ENCODE measurements around the gene LNPEP. TPM values are rescaled to one million over a fixed set of nuclear protein-coding genes. Genes with fewer than 3 reads are reported as not detected.

LNPEP gene
- total RNA-seq, 1 experiment from 2014 or later = 85.5 TPM

DNA sequence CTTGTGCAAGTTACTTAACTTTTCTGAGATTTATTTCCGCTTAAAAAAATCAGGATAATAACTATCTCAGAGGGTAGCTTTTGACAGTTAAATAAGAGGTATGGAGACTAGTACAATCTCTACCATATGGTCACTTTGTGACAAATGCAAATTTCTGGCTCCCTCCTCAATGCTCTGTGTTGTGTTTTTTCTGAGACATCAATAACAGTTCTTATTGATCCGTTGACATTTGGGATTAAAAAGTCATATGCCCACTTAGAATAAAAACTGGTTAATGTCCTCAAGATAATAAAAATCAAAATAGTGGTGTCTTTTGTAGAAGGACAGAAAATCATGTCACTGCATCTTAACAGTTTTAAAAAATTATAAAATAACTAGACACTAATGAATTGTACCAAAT is 24.7 kb upstream of the LNPEP start:
- Mint-ChIP-seq H3K27ac (ENCODE audit: unreplicated experiment) (no peak overlapping the region), H3K4me3 (ENCODE audit: low read depth, unreplicated experiment) (no peak overlapping the region), H3K9me3 (ENCODE audit: low read depth, unreplicated experiment) (no peaks in the 10 kb centered on the region), H3K36me3 (ENCODE audit: insufficient read depth, unreplicated experiment) (no peaks in the 10 kb centered on the region), H3K27me3 (ENCODE audit: unreplicated experiment) (no peaks in the 10 kb centered on the region), H3K4me1 (ENCODE audit: low read depth, unreplicated experiment) (no peaks in the 10 kb centered on the region)
- no peak for DNase-seq
- intact Hi-C loops (cut with micrococcal nuclease; ENCODE audit: unreplicated experiment) = no loop called here
- TF ChIP-seq, protein P1, sequence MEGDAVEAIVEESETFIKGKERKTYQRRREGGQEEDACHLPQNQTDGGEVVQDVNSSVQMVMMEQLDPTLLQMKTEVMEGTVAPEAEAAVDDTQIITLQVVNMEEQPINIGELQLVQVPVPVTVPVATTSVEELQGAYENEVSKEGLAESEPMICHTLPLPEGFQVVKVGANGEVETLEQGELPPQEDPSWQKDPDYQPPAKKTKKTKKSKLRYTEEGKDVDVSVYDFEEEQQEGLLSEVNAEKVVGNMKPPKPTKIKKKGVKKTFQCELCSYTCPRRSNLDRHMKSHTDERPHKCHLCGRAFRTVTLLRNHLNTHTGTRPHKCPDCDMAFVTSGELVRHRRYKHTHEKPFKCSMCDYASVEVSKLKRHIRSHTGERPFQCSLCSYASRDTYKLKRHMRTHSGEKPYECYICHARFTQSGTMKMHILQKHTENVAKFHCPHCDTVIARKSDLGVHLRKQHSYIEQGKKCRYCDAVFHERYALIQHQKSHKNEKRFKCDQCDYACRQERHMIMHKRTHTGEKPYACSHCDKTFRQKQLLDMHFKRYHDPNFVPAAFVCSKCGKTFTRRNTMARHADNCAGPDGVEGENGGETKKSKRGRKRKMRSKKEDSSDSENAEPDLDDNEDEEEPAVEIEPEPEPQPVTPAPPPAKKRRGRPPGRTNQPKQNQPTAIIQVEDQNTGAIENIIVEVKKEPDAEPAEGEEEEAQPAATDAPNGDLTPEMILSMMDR (IDR thresholded peaks at IDR 0.05; ENCODE audit: unreplicated experiment) = no peak
- BruUV-seq (replicated peaks) = no TSS peak
- CTCF ChIA-PET = no interaction called here

DNA sequence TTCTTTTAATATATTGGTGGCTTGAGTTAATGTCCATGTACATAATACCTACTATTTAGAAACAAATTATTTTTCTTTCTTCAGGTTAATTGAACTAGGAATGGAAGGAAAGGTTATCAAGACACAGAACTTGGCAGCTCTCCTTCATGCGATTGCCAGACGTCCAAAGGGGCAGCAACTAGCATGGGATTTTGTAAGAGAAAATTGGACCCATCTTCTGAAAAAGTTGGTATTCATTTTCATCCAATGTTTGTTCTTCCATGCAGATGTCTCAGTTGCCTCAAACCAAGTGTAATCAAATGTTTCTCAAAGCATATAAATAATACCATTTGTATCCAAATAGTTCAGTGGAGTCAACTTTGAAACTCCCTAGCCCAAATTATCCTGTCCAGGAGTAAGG is 22.6 kb upstream of the LNPEP start:
- Mint-ChIP-seq H3K27me3 (ENCODE audit: unreplicated experiment) (no peaks in the 10 kb centered on the region), H3K4me1 (ENCODE audit: low read depth, unreplicated experiment) (no peaks in the 10 kb centered on the region), H3K4me3 (ENCODE audit: low read depth, unreplicated experiment) (no peak overlapping the region), H3K9me3 (ENCODE audit: low read depth, unreplicated experiment) (no peaks in the 10 kb centered on the region), H3K36me3 (ENCODE audit: insufficient read depth, unreplicated experiment) (no peaks in the 10 kb centered on the region), H3K27ac (ENCODE audit: unreplicated experiment) (no peak overlapping the region)
- no TSS peak for BruUV-seq (replicated peaks)
- TF ChIP-seq, protein P1 (IDR thresholded peaks at IDR 0.05; ENCODE audit: unreplicated experiment) = no peak
- no peak for DNase-seq
- CTCF ChIA-PET = interaction anchor here (1.3 kb wide), 1 partner anchor 12 kb away, joined by 3 read pairs; no protein-coding TSS in a partner anchor
- intact Hi-C loops (cut with micrococcal nuclease; ENCODE audit: unreplicated experiment) = no loop called here

DNA sequence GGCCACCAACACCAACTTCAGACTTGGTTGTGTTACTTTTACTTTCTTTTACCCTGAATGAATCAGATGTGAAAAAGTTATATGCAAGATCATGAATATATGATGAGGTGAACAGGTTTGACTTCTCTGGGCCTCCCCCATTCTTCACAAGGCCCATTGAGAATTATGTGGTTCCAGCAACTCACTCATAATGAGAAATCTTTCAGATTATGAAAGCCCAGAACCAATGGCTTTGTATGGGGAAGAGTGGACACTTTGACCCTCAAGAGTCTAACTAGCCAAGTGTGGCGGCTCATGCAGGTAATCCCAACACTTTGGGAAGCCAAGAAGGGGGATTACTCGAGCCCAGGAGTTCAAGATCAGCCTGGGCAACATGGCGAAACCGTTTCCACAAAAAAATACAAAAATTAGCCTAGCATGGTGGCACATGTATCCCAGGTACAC is 16.1 kb upstream of the LNPEP start:
- DNase-seq = no peak
- Mint-ChIP-seq H3K36me3 (ENCODE audit: insufficient read depth, unreplicated experiment) (no peaks in the 10 kb centered on the region), H3K27me3 (ENCODE audit: unreplicated experiment) (no peaks in the 10 kb centered on the region), H3K4me1 (ENCODE audit: low read depth, unreplicated experiment) (no peaks in the 10 kb centered on the region), H3K27ac (ENCODE audit: unreplicated experiment) (no peak overlapping the region), H3K9me3 (ENCODE audit: low read depth, unreplicated experiment) (no peaks in the 10 kb centered on the region), H3K4me3 (ENCODE audit: low read depth, unreplicated experiment) (no peak overlapping the region)
- CTCF ChIA-PET = interaction anchor here (0.6 kb wide), 1 partner anchor 1357 kb away, joined by 3 read pairs; no protein-coding TSS in a partner anchor
- TF ChIP-seq, protein P1 (IDR thresholded peaks at IDR 0.05; ENCODE audit: unreplicated experiment) = no peak
- BruUV-seq (replicated peaks) = no TSS peak
- intact Hi-C loops (cut with micrococcal nuclease; ENCODE audit: unreplicated experiment) = no loop called here

DNA sequence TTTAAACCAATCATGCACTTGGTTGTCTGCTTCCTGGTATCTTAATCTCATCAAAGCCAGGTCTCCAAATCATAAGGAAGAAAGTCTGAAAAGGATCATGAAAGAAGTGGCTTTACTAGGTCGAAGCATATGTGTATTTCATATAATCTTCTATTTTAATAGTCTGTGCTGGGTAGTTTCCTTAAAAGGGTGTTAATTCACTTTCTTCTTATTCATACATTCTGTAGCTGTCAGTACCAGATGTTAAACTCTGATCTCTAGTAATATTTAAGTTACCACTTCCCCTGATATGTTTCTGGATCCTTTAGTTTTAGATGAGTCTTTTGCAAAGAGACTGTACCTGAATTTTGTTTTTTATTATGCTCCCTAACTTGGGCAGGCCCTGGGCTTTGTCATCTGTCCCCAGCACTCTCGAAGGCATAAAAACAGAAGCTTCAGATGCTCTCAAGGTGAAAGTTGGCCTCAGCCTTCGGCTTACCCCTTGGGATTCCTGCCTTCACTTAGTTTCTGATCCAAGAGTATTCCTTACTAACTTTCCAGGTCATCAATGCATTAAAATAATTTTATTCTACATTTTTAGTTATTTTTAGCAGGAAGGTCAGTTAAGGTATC is 15.0 kb upstream of the LNPEP start:
- Mint-ChIP-seq H3K9me3 (ENCODE audit: low read depth, unreplicated experiment) (no peaks in the 10 kb centered on the region), H3K27me3 (ENCODE audit: unreplicated experiment) (no peaks in the 10 kb centered on the region), H3K4me3 (ENCODE audit: low read depth, unreplicated experiment) (no peak overlapping the region), H3K4me1 (ENCODE audit: low read depth, unreplicated experiment) (no peaks in the 10 kb centered on the region), H3K27ac (ENCODE audit: unreplicated experiment) (no peak overlapping the region), H3K36me3 (ENCODE audit: insufficient read depth, unreplicated experiment) (no peaks in the 10 kb centered on the region)
- no peak for DNase-seq
- CTCF ChIA-PET = interaction anchor here (0.7 kb wide), 1 partner anchor 15 kb away, joined by 4 read pairs; no protein-coding TSS in a partner anchor
- BruUV-seq (replicated peaks) = no TSS peak
- intact Hi-C loops (cut with micrococcal nuclease; ENCODE audit: unreplicated experiment) = no loop called here
- TF ChIP-seq, protein P1 (IDR thresholded peaks at IDR 0.05; ENCODE audit: unreplicated experiment) = no peak
